Activated effector memory CD4-positive, alpha-beta T cell treated with anti-CD3 and anti-CD28 coated beads, Interleukin-2, amount 50 U/mL, for 16 hours (primary cell): ENCODE measurements around the gene GPATCH11.

Experiments
- DNase-seq: peaks from one replicate; pipeline ENCODE4 v3.0.0-alpha.2; 2020

Gene GPATCH11

DNA sequence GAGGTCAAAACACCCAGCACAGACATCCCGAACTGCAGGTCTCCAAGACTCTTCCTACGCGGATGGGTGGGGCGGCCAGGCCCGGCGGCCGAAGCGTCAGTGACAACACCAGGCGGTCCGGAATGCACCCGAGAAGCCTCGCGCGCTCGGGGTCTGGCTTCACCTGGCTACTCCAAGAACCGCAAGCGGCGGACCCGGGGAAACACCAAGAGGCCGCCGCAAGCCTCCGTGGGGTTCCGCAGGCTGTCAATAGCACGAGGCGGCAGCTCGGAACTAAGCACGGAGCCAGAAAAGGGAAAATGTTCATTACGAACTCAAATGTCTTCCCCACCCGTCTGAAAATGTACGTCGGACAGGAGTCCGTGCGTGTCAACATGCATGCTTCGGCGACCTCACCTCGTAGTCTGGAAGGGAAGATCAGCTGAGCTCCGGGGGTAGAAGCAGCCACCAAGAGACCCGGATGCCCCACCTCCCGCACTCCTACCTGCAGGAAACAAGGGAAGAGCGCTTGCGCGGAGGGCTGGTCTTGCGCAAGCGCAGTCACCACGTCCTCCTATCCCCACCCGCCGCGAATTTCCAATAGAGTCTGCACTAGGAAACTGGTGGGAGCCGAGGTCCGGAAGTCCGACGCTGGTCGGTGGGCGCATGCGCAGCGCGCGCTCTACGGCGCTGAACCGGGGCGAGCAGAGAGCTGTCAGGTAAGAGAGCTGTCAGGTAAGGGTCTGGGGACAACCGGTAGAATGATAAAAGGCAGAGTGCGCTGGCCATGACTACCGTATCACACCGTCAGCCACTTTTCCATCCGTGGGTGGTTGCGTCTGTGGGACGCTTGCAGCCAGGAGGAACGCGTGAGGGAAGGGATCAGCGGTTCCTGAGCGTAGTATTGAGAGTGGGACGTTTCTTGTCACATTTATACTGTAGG, at the start of gene GPATCH11, which contains the start of gene HEATR5B:
GPATCH11 (plus strand) TSS at position 646 of the 922 bp plus-strand sequence. CDS start 3,864 bp downstream, outside the sequence.
HEATR5B (minus strand) TSS at position 500 of the 922 bp plus-strand sequence. CDS start 958 bp downstream, outside the sequence.
- DNase-seq, result peak; percentile 97

DNA sequence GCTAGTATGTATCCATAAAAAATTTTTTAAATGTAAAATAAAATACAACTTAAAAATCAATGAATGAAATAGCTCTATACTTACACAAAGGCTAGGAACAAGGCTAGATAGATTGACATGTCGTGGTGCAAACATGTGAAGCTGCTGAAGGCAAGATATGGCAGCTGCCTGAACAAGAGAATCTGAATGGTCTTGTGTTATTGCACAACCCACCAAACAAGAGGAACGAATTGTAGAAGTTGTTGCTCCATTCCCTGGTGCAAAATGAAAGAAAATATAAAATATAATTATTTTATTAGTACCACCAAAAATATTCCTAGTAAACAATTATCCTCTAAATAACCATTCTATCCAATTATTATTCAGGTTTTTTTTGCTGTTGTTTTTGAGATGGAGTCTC, 46.5 kb upstream of the GPATCH11 start:
- DNase-seq, result no peak

DNA sequence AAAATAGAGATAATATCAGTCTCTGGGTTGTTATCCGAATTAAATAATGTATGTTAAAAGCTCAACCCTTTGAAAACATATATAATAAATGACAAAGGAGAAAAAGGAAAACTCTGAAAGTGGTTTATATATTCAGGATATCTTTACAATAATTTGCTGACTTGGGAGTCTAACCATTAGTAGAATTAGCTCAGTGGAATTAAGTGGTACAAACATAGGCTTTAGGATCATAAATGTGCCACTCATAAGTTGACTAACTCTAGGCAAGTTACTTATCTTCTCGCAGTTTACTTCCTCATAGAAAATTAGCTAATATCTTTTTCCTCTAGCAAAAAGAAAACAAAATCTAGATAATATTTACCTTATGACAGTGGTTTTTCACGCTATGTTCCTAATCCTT, 44.7 kb upstream of the GPATCH11 start:
- no peak for DNase-seq

DNA sequence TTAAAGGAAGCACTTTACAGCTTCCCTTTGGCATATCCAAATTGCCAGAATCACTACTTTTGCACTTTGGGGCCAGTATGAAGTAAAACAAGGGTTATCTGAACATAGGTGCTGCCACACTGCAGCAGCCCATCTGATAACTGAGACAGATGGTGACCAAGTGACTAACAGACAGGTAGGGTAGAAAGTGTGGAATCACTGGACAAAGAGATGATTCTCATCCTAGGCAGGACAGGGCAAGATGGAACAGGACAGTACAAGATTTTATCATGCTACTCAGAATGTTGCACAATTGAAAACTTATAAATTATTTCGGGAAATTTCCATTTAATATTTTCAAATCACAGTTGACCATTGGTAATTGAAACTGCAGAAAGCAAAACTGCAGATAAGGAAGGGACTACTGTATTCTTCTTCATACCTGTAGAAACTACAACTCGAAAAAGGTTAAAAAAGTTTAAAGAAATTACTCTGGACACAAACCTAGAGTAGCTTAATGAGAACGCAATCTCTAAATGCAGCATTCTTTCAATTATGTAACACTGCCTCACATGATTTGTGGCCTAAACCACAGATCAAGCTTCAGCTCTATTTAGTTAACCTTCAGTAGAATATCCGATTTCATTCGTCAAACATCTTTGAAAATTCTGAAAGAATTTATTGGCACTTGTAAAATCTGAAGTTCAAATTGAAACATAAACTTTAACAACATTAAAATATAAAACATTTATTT, 31.6 kb upstream of the GPATCH11 start:
- no peak for DNase-seq

DNA sequence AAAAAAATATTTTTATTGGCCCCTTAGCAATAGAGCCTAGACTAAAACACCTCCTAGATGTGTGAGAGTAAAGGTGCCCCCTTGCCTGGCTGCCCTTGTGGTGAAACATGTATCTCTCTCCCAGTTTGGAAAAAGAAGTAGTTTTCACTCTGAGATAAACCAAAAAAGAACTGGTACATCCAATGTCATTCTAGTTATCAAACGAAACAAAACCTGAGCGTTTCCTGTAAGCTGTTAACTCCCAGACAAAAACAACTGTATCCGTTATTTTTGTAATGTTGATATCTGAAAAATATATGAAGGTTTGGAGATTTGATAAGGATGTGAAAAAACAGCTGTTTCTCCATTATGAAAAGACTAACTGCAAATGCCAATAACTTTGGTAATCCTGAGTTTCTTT, 24.5 kb upstream of the GPATCH11 start:
- no peak for DNase-seq

DNA sequence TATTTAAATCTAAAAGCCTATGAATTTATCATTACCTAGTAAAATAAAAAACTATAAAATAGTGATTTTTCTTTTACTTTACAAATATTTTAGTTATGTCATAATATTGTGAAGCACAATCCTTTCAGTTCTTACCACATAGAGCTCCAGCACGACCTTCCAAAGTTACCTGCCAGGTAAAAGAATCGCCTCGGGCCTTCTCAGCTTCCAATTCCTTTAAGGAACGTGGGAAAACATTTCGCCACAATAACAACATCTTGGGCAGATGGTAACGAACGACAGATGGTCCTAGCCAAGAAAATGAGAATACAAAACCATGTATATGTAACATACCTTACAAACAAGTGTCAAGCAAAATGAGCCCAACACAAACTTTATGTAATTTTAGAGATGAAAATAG, 23.9 kb upstream of the GPATCH11 start:
- no peak for DNase-seq

DNA sequence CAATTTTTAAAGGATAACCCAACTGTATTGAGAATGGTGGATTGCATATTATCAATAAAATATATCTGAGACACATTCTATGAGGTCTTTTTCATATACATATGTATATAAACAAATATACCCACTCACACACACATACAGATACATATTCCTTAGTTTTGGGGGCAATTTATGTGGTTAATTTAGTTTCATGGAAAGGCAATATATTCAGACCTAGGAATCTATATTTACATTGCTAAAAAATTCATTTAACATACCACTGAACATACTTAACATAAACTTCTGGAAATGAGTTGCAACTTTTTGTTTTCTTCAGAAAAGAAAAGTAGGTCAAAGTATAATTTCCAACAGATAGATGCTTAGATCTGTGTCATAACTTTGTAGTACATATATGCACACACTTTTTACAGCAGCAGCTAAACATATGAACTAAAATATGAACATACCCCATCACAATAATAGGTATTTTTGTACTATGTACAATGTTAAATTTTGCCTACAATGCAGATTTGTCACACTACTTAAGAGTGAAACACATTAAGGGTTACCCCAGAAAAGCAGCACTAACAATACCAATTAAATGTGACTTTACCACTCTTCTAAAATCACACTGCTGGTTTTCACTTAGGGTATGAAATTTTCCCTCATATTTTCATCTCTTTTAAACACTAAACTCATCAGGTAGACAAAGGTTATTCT, 23.2 kb upstream of the GPATCH11 start:
- no peak for DNase-seq

DNA sequence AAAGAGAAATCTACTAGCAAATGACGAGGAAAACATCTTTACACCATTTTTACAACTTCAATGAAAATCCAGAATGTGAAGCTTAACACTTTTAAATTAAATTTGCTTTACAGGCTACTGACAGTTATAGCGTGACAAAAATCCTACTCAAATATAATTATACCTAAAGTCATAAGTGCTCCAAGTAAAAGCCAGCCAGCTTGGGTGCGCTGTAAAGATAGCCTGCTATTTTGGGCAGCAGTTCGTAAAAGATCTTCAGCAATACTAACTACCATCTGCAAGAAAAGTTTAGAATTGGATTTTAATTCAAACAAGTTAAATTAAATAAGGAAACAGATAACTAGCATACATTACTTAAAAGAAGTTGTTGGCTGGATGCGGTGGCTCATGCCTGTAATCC, 22.5 kb upstream of the GPATCH11 start:
- no peak for DNase-seq

DNA sequence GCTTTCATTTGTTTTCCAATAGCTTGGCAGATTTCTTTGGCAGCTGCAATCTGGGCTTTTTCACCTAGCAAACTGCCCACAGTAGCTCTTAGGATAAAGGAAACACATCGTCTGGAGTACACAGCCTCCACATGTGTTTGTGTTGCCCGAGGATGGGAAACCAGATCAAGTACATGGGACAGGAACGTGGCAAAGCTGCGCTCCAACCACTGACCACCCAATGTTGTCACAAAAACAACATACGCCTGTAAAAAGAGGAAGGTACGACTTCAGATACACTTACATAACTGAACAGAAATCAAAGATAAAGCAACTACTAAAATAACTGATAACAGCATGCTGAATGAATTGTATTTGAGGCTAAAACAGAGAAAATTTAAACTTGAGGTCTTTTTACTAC, 15.6 kb upstream of the GPATCH11 start:
- no peak for DNase-seq

DNA sequence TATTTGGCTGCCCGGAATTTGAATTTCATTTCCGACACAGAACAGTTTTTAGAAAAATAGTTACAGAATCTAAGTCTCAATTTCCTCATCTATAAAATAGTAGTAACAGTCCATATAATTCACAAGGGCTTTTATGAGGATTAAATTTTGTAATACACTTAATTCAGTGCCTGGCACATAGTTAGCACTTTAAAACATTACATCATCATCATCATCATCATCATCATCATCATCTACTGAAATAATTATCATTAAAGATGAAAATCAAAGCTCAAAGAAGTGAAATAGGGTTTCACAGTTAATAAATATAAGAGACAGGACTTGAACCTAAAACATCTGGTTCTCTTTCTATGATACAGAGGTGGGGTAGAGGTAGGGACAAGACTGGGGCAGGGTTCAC, 13.4 kb upstream of the GPATCH11 start:
- DNase-seq, result no peak

DNA sequence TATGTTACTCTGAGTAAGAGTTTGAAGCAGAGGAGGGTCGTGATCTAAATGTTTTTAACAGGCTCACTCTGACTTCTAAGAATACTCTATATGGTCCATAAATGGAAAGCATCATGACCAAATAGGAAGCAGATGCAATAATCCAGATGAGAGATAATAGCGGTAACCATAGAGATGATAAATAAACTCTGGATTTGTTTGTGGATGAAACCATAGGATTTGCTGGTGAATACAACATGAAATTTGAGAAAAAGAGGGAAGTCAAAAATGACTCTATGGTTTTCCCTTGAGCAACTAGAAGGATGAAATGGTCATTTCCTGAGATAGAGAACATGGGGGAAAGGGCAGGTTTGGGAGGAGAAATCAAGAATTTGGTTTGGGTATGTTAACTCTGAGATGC, 4.1 kb upstream of the GPATCH11 start:
- no peak for DNase-seq

DNA sequence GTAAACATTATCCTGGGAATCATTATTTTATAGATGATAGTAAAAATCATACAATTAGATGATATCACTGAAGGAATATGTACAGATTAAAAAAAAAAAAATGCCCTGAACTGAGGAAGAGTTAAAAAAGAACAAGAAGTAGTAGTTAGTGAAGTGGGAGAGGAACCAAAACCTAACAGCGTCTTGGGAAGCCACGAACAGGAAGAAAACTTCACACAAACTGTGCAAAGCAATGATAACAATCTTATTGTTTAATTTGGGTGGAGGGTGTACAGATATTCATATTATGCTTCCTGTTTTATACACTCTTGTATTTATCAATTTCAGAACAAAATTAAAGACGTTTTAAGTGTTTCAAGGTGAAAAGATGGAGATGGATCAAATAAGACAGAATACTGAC, 3.6 kb upstream of the GPATCH11 start:
- DNase-seq, result no peak

DNA sequence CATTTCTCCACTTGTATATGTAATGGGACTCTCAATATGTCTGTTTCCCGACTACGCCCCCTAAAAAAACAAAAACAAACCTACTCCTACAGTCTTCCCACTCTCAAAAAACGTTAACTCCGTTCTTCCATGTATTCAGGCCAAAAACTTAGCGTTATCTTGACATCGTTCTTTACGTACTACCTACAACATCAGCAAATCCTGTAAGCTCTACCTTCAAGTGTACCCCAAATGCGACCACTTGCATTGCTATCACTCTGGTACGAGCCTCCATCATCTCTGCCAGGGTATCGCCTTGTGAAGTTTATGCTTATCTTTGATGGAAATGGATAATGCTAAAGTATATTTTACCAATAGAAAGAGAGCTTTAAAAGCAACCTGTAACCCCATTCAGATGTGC, 479 bp downstream of the GPATCH11 start:
- no peak for DNase-seq

DNA sequence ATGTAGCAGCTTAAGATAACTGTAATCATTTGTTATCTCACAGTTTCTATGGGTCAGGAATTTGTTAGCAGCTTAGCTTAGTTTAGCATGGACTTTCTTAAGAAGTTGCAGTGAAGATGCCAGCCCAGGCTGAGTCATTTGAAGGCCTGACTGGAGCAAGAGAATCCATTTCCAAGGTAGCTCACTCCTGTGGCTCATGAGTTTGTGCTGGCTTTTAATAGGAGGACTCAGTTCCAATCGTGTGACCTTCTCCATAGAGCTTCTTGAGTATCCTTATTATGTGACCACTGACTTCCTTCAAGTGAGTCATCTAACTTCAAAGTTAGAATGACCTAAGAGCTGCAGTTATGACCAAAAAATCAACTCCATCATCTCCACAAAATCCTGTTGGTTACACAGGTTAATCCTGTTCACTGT, 1.4 kb downstream of the GPATCH11 start:
- no peak for DNase-seq

DNA sequence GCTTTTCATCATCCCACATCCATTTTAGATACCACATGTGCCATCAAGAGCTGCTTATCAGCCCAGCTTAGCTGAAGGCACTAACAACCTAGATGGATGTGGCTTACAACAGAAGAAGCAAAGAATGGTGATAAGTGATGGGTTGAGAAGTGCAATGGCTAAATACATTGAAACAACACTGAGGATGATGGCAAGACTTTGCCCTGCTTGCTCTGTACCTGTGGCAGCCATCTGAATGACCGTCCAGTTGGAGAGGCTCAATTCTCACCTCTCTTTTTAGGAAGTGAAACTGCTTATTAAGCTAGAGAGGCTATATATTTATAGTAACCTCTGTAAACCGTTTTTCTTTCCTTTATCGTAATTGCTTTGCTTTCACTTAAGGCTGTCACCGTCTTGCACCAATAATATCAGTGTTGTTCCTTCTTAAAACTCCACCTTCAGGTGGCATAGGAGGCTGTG, 5.7 kb downstream of the GPATCH11 start:
- no peak for DNase-seq

DNA sequence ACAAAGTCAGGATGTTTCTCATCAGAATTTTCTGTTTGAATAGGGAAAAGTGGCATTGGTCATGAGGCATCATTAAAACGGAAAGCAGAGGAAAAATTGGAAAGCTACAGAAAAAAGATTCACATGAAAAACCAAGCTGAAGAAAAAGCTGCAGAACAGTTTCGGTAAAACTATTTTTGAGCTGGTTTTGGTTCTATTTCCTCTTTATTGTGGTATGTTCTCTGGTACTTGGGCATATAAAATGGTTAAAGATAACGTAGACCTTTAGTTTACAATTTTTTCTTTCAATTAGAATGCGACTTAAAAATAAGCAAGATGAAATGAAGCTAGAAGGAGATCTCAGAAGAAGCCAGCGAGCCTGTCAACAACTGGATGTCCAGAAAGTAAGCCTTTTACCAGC, 7.6 kb downstream of the GPATCH11 start:
- DNase-seq, result no peak

DNA sequence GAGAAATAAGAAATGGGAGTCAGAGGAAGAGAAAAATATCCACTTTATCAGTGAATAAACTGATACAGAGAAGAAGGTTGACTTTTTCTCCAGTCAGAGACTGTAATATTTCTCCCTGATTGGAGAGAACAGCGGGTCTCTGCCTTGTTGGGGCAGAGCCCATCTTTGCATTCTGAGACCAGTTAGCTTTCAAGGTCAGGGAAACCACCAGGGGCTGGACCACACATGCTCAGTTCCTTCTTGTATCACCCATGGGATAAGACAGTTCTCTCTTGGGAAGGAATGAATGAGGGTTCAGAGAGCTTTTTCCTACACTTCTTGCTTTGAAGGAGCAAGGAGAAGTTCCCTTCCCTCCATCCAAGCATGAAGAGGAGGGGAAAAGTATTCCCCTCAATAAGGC, 12.2 kb downstream of the GPATCH11 start:
- no peak for DNase-seq

DNA sequence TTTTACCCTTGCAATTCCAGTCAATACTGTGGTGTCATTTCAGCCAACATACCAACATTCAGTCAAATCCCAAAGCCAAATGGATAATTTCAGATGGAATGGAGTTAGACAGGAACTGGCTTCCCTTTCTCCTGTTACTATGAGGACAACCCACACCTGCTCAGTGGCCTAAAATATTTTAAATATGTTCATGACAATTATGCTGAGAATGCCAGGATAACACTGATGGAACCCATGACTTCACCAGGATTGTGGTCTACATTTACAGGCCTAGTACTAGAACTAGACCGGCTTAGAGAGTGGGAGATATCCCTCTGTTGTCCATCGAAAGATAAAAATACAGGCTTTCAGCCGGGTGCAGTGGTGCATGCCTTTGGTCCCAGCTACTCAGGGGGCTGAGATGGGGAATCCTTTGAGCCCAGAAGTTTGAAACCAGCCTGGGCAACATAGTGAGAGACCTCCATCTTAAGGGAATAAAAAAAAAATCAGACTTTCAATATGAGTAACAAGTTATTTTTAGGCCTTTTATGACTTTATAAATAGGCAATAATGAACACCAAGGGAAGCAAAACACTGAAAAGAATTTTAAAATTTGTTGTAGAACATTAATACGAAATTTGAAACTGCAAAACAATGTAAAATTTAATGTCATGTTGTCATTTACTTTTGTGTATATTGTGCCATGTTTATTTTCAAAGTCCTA, 14.2 kb downstream of the GPATCH11 start:
- DNase-seq, result no peak

DNA sequence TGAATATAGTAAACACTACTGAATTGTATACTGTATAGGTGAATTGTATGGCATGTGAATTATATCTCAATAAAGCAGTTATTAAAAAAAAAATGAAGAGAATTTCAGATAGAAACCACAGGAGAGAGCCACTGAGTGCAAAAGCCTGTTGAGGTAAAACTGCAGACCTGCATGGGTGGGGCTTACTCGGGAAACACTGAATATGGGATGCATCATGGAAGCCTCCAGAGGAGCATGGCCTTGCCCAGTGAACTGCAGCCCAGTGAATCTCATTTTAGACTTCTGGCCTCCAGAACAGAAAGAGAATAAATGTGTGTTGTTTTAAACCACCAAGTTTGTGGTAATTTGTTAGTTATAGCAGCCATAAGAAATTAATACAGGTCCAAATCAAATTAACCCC, 15.7 kb downstream of the GPATCH11 start:
- DNase-seq, result no peak

DNA sequence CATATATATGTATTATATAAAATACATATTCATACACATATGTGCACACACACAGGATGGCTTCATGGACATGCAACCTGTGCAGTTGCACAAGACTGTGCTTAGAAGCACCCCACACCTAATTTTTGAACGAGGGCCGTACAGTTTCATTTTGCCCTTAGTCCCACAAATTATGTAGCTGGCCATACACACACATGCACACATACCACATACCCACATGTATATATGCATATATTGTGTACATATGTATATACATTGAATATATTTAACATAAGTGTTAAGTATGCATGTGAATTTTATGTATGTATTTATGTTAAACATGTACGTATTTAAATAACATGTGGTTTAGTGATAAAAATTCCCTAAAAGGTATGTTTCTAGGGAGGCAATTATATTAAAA, 18.3 kb downstream of the GPATCH11 start:
- DNase-seq, result no peak

DNA sequence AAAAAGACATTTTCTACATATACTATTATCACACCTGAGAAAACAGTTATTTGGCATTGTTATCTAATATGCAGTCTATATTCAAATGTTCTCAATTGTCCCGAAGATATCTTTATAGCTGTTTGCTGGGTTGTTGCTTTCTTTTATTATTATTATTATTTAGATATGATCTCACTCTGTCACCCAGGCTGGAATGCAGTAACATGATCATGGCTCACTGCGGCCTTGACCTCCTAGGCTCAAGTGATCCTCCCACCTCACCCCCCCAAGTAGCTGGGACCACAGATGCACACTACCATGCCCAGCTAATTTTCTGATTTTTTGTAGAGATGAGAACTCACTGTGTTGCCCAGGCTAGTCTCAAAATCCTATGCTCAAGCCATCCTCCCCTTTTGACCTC, 19.9 kb downstream of the GPATCH11 start:
- DNase-seq, result no peak

DNA sequence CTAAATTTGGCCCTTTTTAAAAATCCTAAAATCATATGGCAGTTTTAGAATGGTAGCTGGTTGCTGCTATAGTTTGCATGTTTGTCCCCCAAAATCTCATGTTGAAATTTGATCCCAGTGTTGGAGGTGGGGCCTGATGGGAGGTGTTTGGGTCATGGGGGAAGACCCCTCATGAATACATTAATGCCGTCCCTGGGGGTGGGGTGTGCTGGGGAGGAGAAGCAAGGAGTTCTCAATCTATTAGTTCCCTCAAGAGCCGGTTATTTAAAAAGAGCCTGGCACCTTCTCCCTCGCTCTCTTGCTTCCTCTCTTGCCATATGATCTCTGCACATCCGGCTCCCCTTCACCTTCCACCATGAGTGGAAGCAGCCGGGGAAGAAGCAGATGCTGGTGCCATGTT, 20.8 kb downstream of the GPATCH11 start:
- no peak for DNase-seq

DNA sequence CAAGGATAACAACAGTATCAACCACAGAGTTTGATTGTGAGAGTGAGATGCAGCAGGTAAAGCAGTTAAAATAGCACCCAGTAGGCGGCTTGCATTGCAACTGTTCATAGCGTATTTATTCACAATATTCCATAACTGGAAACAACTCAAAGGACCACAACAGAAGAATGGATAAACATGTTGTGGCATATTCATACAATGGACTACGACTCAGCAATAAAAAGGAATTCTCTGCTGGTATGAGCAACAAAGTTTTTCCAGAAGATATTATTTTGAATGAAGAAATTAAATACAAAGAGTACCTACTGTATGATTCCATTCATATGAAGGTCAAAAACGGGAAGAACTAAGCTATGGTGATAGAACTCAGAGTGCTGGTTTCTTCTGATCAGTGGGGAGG, 25.2 kb downstream of the GPATCH11 start:
- no peak for DNase-seq
